ENCODE results near the gene CAPS2. TPM values are rescaled to one million over a fixed set of nuclear protein-coding genes. Genes with fewer than 3 reads are reported as not detected.
A peak's percentile ranks its signal among the peaks of the same experiment; 100 is the strongest.

Gene CAPS2
- total RNA-seq, 1 donor = 7.8 TPM

GRCh38 chr12:75294336-75294735 lies 35.8 kb downstream of the CAPS2 start:
- no peak for DNase-seq (ENCODE audit: low read depth)
- TF ChIP-seq, protein P1, sequence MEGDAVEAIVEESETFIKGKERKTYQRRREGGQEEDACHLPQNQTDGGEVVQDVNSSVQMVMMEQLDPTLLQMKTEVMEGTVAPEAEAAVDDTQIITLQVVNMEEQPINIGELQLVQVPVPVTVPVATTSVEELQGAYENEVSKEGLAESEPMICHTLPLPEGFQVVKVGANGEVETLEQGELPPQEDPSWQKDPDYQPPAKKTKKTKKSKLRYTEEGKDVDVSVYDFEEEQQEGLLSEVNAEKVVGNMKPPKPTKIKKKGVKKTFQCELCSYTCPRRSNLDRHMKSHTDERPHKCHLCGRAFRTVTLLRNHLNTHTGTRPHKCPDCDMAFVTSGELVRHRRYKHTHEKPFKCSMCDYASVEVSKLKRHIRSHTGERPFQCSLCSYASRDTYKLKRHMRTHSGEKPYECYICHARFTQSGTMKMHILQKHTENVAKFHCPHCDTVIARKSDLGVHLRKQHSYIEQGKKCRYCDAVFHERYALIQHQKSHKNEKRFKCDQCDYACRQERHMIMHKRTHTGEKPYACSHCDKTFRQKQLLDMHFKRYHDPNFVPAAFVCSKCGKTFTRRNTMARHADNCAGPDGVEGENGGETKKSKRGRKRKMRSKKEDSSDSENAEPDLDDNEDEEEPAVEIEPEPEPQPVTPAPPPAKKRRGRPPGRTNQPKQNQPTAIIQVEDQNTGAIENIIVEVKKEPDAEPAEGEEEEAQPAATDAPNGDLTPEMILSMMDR (IDR thresholded peaks at IDR 0.05; ENCODE audit: insufficient read depth, low read depth, low read length) = no peak
- H3K4me3 ChIP-seq (ENCODE audit: low read depth, low read length) = no peak overlapping the region

GRCh38 chr12:75291014-75291413 lies 39.1 kb downstream of the CAPS2 start:
- TF ChIP-seq, protein P1 (IDR thresholded peaks at IDR 0.05; ENCODE audit: insufficient read depth, low read depth, low read length) = no peak
- H3K4me3 ChIP-seq (ENCODE audit: low read depth, low read length) = no peak overlapping the region
- DNase-seq (ENCODE audit: low read depth) = no peak

DNA sequence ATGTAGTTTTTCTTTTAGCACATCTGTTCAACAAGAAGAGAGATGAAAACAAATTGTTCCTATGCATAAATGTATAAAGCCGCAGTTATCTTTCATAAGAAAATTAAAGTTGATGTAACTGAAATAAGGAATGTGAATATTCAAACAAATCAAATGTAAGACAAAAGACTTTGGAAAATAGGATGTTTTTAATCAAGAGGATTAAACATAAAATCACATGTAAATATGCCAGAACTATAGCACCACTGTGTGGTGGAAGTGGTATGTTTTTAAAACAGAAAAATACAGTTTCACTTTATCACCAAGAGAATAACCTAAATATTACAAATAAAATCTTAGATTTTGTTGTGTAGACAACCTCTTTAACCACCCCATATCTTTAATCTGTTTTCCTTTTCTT lies 40.4 kb downstream of the CAPS2 start:
- peak; percentile 14 for DNase-seq (ENCODE audit: low read depth)
- TF ChIP-seq, protein P1 (IDR thresholded peaks at IDR 0.05; ENCODE audit: insufficient read depth, low read depth, low read length) = peak; percentile 36
- no peak overlapping the region for H3K4me3 ChIP-seq (ENCODE audit: low read depth, low read length)

GRCh38 chr12:75288860-75289259 lies 41.3 kb downstream of the CAPS2 start:
- TF ChIP-seq, protein P1 (IDR thresholded peaks at IDR 0.05; ENCODE audit: insufficient read depth, low read depth, low read length) = no peak
- DNase-seq (ENCODE audit: low read depth) = no peak

DNA sequence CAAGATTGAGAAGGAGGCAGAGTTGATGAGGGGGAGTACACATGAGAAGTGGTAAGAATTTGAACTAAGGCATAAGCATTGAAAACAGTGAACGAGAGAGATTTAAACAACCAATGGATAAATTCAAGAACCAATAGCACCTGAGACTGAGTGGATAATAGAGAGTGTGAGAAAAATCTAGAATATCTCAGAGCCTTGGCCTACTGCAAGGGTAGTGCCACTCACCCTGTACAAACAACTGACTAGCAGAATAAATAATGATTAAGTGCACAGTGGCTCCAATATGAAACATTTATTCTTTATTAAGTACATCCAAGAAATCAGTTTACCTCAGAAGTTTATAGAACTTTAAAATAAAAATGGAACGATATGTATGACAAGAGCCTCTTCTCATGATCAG lies 54.4 kb downstream of the CAPS2 start:
- DNase-seq (ENCODE audit: low read depth) = no peak
- TF ChIP-seq, protein P1 (IDR thresholded peaks at IDR 0.05; ENCODE audit: insufficient read depth, low read depth, low read length) = no peak
- no peak overlapping the region for H3K4me3 ChIP-seq (ENCODE audit: low read depth, low read length)

More at GRCh38 chr12:75288860-75289259, 41.3 kb downstream of the CAPS2 start:
- no peak overlapping the region for H3K4me3 ChIP-seq (ENCODE audit: low read depth, low read length)

- no peak overlapping the region for H3K4me3 ChIP-seq (ENCODE audit: low read depth, low read length)
- DNase-seq (ENCODE audit: low read depth) = no peak
- TF ChIP-seq, protein P1 (IDR thresholded peaks at IDR 0.05; ENCODE audit: insufficient read depth, low read depth, low read length) = no peak
These were observed 58.5 kb downstream of the CAPS2 start for GRCh38 chr12:75271576-75271975.

- TF ChIP-seq, protein P1 (IDR thresholded peaks at IDR 0.05; ENCODE audit: insufficient read depth, low read depth, low read length) = no peak
- H3K4me3 ChIP-seq (ENCODE audit: low read depth, low read length) = no peak overlapping the region
- DNase-seq (ENCODE audit: low read depth) = no peak
These were observed 60.0 kb downstream of the CAPS2 start for GRCh38 chr12:75270157-75270556.

All from fibroblast of villous mesenchyme (primary cell).